Measurements from ENCODE around the gene PSMD1. TPM values are rescaled to one million over a fixed set of nuclear protein-coding genes. Genes with fewer than 3 reads are reported as not detected.

The PSMD1 gene
- total RNA-seq = 10 to 100 TPM; 45.5 to 60.2 (median 56.8) TPM

- TF ChIP-seq EP300 (IDR thresholded peaks at IDR 0.05) (no peak), CTCF (IDR thresholded peaks at IDR 0.05) (peak; percentile 92 to 97), POLR2A (IDR thresholded peaks at IDR 0.05) (no peak), POLR2AphosphoS5 (IDR thresholded peaks at IDR 0.05) (peak in 1 of 3 donors; percentile 80)
- H3K36me3 ChIP-seq = no peaks in the 10 kb centered on the region
- H3K27ac ChIP-seq = peak within 1 kb of the TSS; percentile 94
- no peaks in the 10 kb centered on the region for H3K27me3 ChIP-seq
- WGBS = under 1% methylated on average over 29 of the region's 73 CpGs
- no peaks in the 10 kb centered on the region for H3K9me3 ChIP-seq
- DNase-seq (ENCODE audit: low spot score in 2 of 2) = peak; percentile 94 to 95
- H3K4me3 ChIP-seq = peak within 1 kb of the TSS; percentile 93
- peaks cover 37% of the 10 kb centered on the region for H3K4me1 ChIP-seq
These were observed at the start of gene PSMD1 for GRCh38 chr2:231056453-231057416. Gene PSMD1, plus strand, starts transcription at chr2:231056867. Its CDS starts 159 bp downstream, at chr2:231057026.

- peaks cover 31% of the 10 kb centered on the region for H3K27me3 ChIP-seq
- H3K27ac ChIP-seq = no peak overlapping the region
- TF ChIP-seq POLR2A (IDR thresholded peaks at IDR 0.05) (no peak), CTCF (IDR thresholded peaks at IDR 0.05) (no peak), POLR2AphosphoS5 (IDR thresholded peaks at IDR 0.05) (no peak), EP300 (IDR thresholded peaks at IDR 0.05) (no peak)
- no peaks in the 10 kb centered on the region for H3K9me3 ChIP-seq
- H3K36me3 ChIP-seq = no peaks in the 10 kb centered on the region
- H3K4me1 ChIP-seq = peaks cover 4% of the 10 kb centered on the region
- 79% methylated on average over 10 of the region's 10 CpGs for WGBS
- no peak for DNase-seq (ENCODE audit: low spot score in 2 of 2)
- H3K4me3 ChIP-seq = no peak overlapping the region
These were observed 49.2 kb upstream of the PSMD1 start for GRCh38 chr2:231007286-231008098.

GRCh38 chr2:231008131-231008530, 48.5 kb upstream of the PSMD1 start:
- 74% methylated on average over 6 of the region's 6 CpGs for WGBS

GRCh38 chr2:231009236-231009919, 47.3 kb upstream of the PSMD1 start:
- H3K4me3 ChIP-seq = no peak overlapping the region
- H3K36me3 ChIP-seq = no peaks in the 10 kb centered on the region
- peaks cover 4% of the 10 kb centered on the region for H3K4me1 ChIP-seq
- peaks cover 22% of the 10 kb centered on the region for H3K27me3 ChIP-seq
- TF ChIP-seq POLR2A (IDR thresholded peaks at IDR 0.05) (no peak), EP300 (IDR thresholded peaks at IDR 0.05) (no peak), POLR2AphosphoS5 (IDR thresholded peaks at IDR 0.05) (no peak), CTCF (IDR thresholded peaks at IDR 0.05) (no peak)
- H3K27ac ChIP-seq = no peak overlapping the region
- H3K9me3 ChIP-seq = no peaks in the 10 kb centered on the region
- DNase-seq (ENCODE audit: low spot score in 2 of 2) = no peak
- WGBS = 72% methylated on average over 10 of the region's 14 CpGs

More at GRCh38 chr2:231008131-231008530, 48.5 kb upstream of the PSMD1 start:
- H3K27ac ChIP-seq = no peak overlapping the region
- peaks cover 4% of the 10 kb centered on the region for H3K4me1 ChIP-seq
- no peak overlapping the region for H3K4me3 ChIP-seq
- no peaks in the 10 kb centered on the region for H3K9me3 ChIP-seq
- peaks cover 24% of the 10 kb centered on the region for H3K27me3 ChIP-seq
- H3K36me3 ChIP-seq = no peaks in the 10 kb centered on the region
- no peak for DNase-seq (ENCODE audit: low spot score in 2 of 2)
- no peak for TF ChIP-seq POLR2A (IDR thresholded peaks at IDR 0.05)

- DNase-seq (ENCODE audit: low spot score in 2 of 2) = no peak
- peaks cover 4% of the 10 kb centered on the region for H3K4me1 ChIP-seq
- no peaks in the 10 kb centered on the region for H3K9me3 ChIP-seq
- no peak for TF ChIP-seq POLR2AphosphoS5 (IDR thresholded peaks at IDR 0.05)
- TF ChIP-seq CTCF (IDR thresholded peaks at IDR 0.05) = no peak
- no peak for TF ChIP-seq EP300 (IDR thresholded peaks at IDR 0.05)
- TF ChIP-seq POLR2A (IDR thresholded peaks at IDR 0.05) = no peak
- no peak overlapping the region for H3K27ac ChIP-seq
- no peaks in the 10 kb centered on the region for H3K36me3 ChIP-seq
- WGBS = 88% methylated on average over 2 of the region's 2 CpGs
- no peak overlapping the region for H3K4me3 ChIP-seq
- H3K27me3 ChIP-seq = peaks cover 28% of the 10 kb centered on the region
These were observed 46.4 kb upstream of the PSMD1 start for GRCh38 chr2:231010201-231010730.

Measured in suprapubic skin (tissue), 4 donors.